Gastrocnemius medialis (tissue), 4 donors: Measurements from ENCODE around the gene MEX3A.

Experiments used
- CTCF ChIP-seq, 5 experiments: fragments of 450-650 bp in 3 of 5; fragments of 200-600 bp in 2 of 5; sonication (generic) in 2 of 5; IDR thresholded peaks in 4 of 5; conservative IDR thresholded peaks in 1 of 5; 1 replicate in 4 of 5; 2 replicates in 1 of 5; pipeline ENCODE4 v1.5.1; 2016 to 2019; ENCODE audit warnings: antibody characterized with exemption in 5 of 5, mild to moderate bottlenecking in 3 of 5, moderate library complexity in 3 of 5
- POLR2A ChIP-seq, 2 donors: fragments of 450-650 bp; IDR thresholded peaks; one replicate each; pipeline ENCODE4 v1.6.1; 2017; ENCODE audit warnings: antibody characterized with exemption in 2 of 2, mild to moderate bottlenecking in 2 of 2, moderate library complexity in 2 of 2

GRCh38 chr1:156075775-156076204 is 6.5 kb downstream of the MEX3A start:
- no peak for TF ChIP-seq CTCF (IDR thresholded peaks at IDR 0.05 in 4 of 5, conservative IDR thresholded peaks at IDR 0.05 in 1 of 5)
- TF ChIP-seq POLR2A (IDR thresholded peaks at IDR 0.05) = no peak
